Measurements from ENCODE around the gene LIFR. TPM values are rescaled to one million over a fixed set of nuclear protein-coding genes. Genes with fewer than 3 reads are reported as not detected.

LIFR gene
- total RNA-seq, 2 donors from 2014 or later: 68.5 to 120 TPM

GRCh38 chr5:38467353-38468040 is 88.9 kb downstream of the LIFR start:
- WGBS: 36% methylated on average over 22 of the region's 22 CpGs
- H3K4me3 ChIP-seq: no peak overlapping the region
- no peak for TF ChIP-seq POLR2A (IDR thresholded peaks at IDR 0.05)
- TF ChIP-seq CTCF (IDR thresholded peaks at IDR 0.05): no peak
- no peak for TF ChIP-seq POLR2AphosphoS5 (IDR thresholded peaks at IDR 0.05)
- intact Hi-C loops (cut with DNase I): loop anchor here (5.0 kb wide), 1 partner anchor 85 kb away; no protein-coding TSS in a partner anchor
- peak overlapping the region; percentile 58 to 59 for H3K27ac ChIP-seq
- DNase-seq (ENCODE audit: low spot score): no peak
- no peaks in the 10 kb centered on the region for H3K9me3 ChIP-seq
- no peaks in the 10 kb centered on the region for H3K27me3 ChIP-seq (replicated peaks; ENCODE audit: insufficient read depth)
- no peaks in the 10 kb centered on the region for H3K4me1 ChIP-seq (replicated peaks)
- no peaks in the 10 kb centered on the region for H3K36me3 ChIP-seq

GRCh38 chr5:38466424-38467189 is 89.8 kb downstream of the LIFR start:
- H3K36me3 ChIP-seq: no peaks in the 10 kb centered on the region
- no peaks in the 10 kb centered on the region for H3K9me3 ChIP-seq
- no peaks in the 10 kb centered on the region for H3K27me3 ChIP-seq (replicated peaks; ENCODE audit: insufficient read depth)
- WGBS: 56% methylated on average over 24 of the region's 24 CpGs
- TF ChIP-seq POLR2AphosphoS5 (IDR thresholded peaks at IDR 0.05) (no peak), POLR2A (IDR thresholded peaks at IDR 0.05) (no peak), CTCF (IDR thresholded peaks at IDR 0.05) (no peak)
- H3K27ac ChIP-seq: peak overlapping the region; percentile 58 to 59
- H3K4me1 ChIP-seq (replicated peaks): no peaks in the 10 kb centered on the region
- H3K4me3 ChIP-seq: no peak overlapping the region
- no peak for DNase-seq (ENCODE audit: low spot score)
- intact Hi-C loops (cut with DNase I): loop anchor here (5.0 kb wide), 1 partner anchor 86 kb away; no protein-coding TSS in a partner anchor

GRCh38 chr5:38465702-38466423 is 90.6 kb downstream of the LIFR start:
- Histone ChIP-seq H3K27ac (peak overlapping the region; percentile 58 to 59), H3K9me3 (no peaks in the 10 kb centered on the region), H3K36me3 (no peaks in the 10 kb centered on the region), H3K27me3 (replicated peaks; ENCODE audit: insufficient read depth) (no peaks in the 10 kb centered on the region), H3K4me1 (replicated peaks) (no peaks in the 10 kb centered on the region), H3K4me3 (no peak overlapping the region)
- TF ChIP-seq CTCF (IDR thresholded peaks at IDR 0.05): no peak
- no peak for TF ChIP-seq POLR2A (IDR thresholded peaks at IDR 0.05)
- no peak for TF ChIP-seq POLR2AphosphoS5 (IDR thresholded peaks at IDR 0.05)
- intact Hi-C loops (cut with DNase I): loop anchor here (5.0 kb wide), 1 partner anchor 86 kb away; no protein-coding TSS in a partner anchor
- DNase-seq (ENCODE audit: low spot score): no peak
- 71% methylated on average over 9 of the region's 9 CpGs for WGBS

- 54% methylated on average over 2 of the region's 2 CpGs for WGBS
Observed at GRCh38 chr5:38465061-38465460, 91.4 kb downstream of the LIFR start.

More at GRCh38 chr5:38465061-38465460, 91.4 kb downstream of the LIFR start:
- H3K36me3 ChIP-seq: no peaks in the 10 kb centered on the region
- H3K27me3 ChIP-seq (replicated peaks; ENCODE audit: insufficient read depth): no peaks in the 10 kb centered on the region
- intact Hi-C loops (cut with DNase I): loop anchor here (5.0 kb wide), 1 partner anchor 87 kb away; no protein-coding TSS in a partner anchor
- H3K27ac ChIP-seq: no peak overlapping the region
- no peak overlapping the region for H3K4me3 ChIP-seq
- H3K4me1 ChIP-seq (replicated peaks): no peaks in the 10 kb centered on the region
- H3K9me3 ChIP-seq: no peaks in the 10 kb centered on the region
- TF ChIP-seq POLR2AphosphoS5 (IDR thresholded peaks at IDR 0.05) (no peak), CTCF (IDR thresholded peaks at IDR 0.05) (no peak), POLR2A (IDR thresholded peaks at IDR 0.05) (no peak)
- no peak for DNase-seq (ENCODE audit: low spot score)

All from prostate gland (tissue), 2 donors.